Measurements from ENCODE around the gene PCDHGB2.
A peak's percentile ranks its signal among the peaks of the same experiment; 100 is the strongest.
"Not testable (repeated sequence)": the region's sequence is repeated elsewhere in the genome, so short reads cannot be mapped to it uniquely, and the experiment has no call there.

PCDHGB2 gene

GRCh38 chr5:141359790-141360426 is at the start of gene PCDHGB2:
TSS of gene PCDHGB2 (plus strand) at chr5:141359994. CDS start at chr5:141360136, 142 bp downstream.
- no peak for DNase-seq (ENCODE audit: low read depth)

- DNase-seq (ENCODE audit: low read depth): no peak
Observed at GRCh38 chr5:141313711-141314110, 46.1 kb upstream of the PCDHGB2 start.

DNA sequence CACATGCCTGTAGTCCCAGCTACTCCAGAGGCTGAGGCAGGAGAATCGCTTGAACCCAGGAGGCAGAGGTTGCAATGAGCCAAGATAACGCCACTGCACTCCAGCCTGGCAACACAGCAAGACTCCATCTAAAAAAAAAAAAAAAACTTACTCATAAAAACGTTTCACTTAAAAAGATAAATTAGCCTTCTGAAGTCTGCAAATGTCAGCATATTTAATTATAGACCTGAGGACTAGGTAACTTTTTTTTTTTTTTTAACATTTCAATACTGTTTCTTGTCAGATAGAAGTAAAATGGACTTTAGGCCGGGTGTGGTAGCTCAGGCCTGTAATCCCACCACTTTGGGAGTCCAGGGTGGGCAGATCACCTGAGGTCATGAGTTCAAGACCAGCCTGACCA is 42.8 kb upstream of the PCDHGB2 start:
- not testable (repeated sequence) for DNase-seq (ENCODE audit: low read depth)

DNA sequence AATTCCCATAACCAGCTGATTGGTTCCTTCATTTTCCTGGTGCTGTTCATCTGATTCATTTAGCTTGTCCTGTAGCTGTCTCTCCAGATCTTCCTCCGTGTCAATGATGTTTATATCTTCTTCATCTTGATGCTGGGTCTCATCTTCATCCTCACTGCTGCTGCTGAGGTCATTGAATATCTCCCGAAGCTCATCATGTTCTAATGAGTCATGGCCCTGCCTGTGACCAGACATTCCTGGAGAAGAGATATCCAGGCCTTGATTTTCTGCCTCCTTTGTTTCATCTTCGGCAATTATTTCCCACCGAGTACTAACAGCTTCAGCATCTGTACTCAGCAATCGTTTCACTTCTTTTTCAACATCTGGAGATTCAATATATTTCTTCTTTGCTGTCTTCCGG is 40.6 kb upstream of the PCDHGB2 start:
- no peak for DNase-seq (ENCODE audit: low read depth)

DNA sequence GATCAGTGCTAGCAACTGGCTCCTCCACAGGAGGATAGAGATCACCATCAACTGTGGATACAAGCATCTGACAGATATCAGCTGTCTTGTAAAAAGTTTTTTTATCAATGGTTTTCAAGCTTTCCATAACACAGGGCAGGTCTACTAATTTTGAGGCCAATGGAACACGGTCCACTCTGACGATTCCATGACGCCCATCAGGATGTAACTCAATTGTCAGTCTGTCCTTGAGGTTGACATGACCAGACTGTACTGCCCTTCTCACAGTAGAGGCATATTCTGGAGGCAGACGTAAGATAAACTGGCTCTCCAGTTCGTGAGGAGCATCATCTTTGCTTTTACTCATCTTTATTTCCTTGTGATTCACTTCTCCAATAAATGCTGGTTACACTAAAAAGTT is 40.1 kb upstream of the PCDHGB2 start:
- no peak for DNase-seq (ENCODE audit: low read depth)

DNA sequence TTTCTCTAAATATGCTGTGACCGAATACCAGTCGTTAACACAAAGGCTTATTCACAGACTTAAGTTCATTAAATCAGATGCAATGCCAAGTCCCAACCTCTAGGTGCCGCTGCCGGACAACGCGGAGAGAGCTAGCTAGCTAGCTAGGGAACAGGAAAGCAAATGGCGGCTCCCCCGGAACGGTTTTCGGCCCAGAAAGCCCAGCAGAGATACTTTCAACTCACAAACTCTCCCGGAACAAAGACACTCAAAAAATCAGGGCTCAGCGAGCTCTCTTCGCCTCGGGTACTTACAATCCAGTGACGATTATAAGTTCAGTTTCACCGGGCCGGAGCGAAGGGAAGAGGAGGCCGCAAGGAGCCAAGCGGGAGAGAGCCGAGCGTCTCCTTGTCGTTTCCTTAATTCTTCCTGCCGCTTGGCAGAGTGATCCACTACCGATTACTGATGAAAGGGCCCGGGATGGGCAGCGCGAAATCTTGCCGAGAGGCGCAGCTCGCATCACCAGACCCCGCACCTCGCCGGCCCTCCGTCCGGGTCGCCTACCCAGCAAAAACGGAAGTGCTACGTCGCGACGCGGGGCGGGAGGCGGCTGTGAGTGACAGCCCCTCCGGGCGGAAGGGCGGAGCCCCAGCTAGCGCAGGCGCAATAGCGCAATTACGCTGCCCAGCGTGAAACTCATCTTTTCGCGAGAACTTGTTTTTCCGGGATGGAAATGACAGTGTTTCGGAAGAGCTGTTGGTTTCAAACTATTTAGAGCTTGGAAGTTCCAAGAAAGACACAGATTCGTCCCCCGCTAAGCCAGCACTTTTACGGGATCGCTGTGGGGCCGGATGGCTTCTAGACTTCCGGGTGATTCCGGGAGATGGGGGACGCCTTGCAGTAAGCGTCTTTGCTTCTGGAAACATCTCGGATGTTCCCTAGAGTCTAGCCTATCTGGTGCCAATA is 39.3 kb upstream of the PCDHGB2 start, which contains the start of gene TAF7:
Gene TAF7, minus strand, starts transcription at position 560 of the 945 bp plus-strand sequence. CDS start 740 bp downstream, outside the sequence.
- DNase-seq (ENCODE audit: low read depth): peak; percentile 91

GRCh38 chr5:141322261-141322660 is 37.5 kb upstream of the PCDHGB2 start:
- no peak for DNase-seq (ENCODE audit: low read depth)

- peak; percentile 26 for DNase-seq (ENCODE audit: low read depth)
Observed at GRCh38 chr5:141326088-141326854, 33.5 kb upstream of the PCDHGB2 start.

GRCh38 chr5:141328231-141328630 is 31.6 kb upstream of the PCDHGB2 start:
- no peak for DNase-seq (ENCODE audit: low read depth)

GRCh38 chr5:141330299-141331080 is 29.3 kb upstream of the PCDHGB2 start, which contains the start of gene PCDHGA1:
TSS of gene PCDHGA1 (plus strand) at chr5:141330514.
- DNase-seq (ENCODE audit: low read depth): peak; percentile 22

GRCh38 chr5:141332571-141332970 is 27.2 kb upstream of the PCDHGB2 start:
- DNase-seq (ENCODE audit: low read depth): not testable (repeated sequence)

GRCh38 chr5:141338538-141339306 is 21.1 kb upstream of the PCDHGB2 start, which contains the start of gene PCDHGA2:
TSS of gene PCDHGA2 (plus strand) at chr5:141338760.
- DNase-seq (ENCODE audit: low read depth): peak; percentile 23

- DNase-seq (ENCODE audit: low read depth): not testable (repeated sequence)
Observed at GRCh38 chr5:141340781-141341354, 18.9 kb upstream of the PCDHGB2 start.

DNA sequence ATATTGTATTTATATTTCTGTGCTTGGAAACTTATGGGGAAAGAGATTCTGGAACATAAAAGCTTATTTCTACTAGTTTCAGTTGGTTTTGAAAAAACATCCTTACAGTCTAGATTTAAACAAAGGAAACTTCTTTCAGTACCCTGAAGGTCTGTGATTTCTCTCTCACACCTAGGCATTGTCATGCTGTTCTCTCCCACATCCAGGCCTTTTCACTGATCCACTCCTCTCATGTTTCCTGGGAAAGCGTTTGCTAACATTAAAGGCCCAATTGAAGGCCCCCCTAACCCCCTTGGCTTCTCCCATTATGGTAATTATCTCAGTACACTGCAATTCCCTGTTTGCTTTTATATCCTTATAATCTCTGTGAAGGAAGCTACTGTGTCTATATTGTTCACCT is 17.0 kb upstream of the PCDHGB2 start:
- no peak for DNase-seq (ENCODE audit: low read depth)

- DNase-seq (ENCODE audit: low read depth): peak; percentile 38
Observed at GRCh38 chr5:141343242-141343952, 16.4 kb upstream of the PCDHGB2 start, which contains the start of gene PCDHGA3. TSS of gene PCDHGA3 (plus strand) at chr5:141343829. CDS start at chr5:141344034, 205 bp downstream.

GRCh38 chr5:141343953-141344463 is 15.8 kb upstream of the PCDHGB2 start:
- DNase-seq (ENCODE audit: low read depth): no peak

DNA sequence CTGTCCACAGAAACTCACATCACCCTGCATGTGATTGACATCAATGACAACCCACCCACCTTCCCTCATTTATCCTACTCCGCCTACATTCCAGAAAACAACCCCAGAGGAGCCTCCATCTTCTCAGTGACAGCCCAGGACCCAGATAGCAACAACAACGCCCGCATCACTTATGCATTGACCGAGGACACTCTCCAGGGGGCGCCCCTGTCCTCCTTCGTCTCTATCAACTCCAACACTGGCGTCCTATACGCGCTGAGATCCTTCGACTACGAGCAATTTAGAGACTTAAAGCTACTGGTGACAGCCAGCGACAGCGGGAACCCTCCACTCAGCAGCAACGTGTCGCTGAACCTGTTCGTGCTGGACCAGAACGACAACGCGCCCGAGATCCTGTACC is 14.5 kb upstream of the PCDHGB2 start:
- no peak for DNase-seq (ENCODE audit: low read depth)

DNA sequence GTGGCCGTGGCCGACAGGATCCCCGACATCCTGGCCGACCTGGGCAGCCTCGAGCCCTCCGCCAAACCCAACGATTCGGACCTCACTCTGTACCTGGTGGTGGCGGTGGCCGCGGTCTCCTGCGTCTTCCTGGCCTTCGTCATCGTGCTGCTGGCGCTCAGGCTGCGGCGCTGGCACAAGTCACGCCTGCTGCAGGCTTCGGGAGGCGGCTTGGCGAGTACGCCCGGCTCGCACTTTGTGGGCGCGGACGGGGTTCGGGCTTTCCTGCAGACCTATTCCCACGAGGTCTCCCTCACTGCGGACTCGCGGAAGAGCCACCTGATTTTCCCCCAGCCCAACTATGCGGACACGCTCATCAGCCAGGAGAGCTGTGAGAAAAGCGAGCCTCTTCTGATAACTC is 13.8 kb upstream of the PCDHGB2 start:
- not testable (repeated sequence) for DNase-seq (ENCODE audit: low read depth)
